ENCODE measurements around the gene ITSN1.

GRCh38 chr21:33643658-33644311 lies 1.5 kb downstream of the ITSN1 start:
- TF ChIP-seq POLR2A (IDR thresholded peaks at IDR 0.05) = no peak
- TF ChIP-seq POLR2AphosphoS5 (IDR thresholded peaks at IDR 0.05) = no peak
